ENCODE measurements around the gene HCRTR1.

The HCRTR1 gene

DNA sequence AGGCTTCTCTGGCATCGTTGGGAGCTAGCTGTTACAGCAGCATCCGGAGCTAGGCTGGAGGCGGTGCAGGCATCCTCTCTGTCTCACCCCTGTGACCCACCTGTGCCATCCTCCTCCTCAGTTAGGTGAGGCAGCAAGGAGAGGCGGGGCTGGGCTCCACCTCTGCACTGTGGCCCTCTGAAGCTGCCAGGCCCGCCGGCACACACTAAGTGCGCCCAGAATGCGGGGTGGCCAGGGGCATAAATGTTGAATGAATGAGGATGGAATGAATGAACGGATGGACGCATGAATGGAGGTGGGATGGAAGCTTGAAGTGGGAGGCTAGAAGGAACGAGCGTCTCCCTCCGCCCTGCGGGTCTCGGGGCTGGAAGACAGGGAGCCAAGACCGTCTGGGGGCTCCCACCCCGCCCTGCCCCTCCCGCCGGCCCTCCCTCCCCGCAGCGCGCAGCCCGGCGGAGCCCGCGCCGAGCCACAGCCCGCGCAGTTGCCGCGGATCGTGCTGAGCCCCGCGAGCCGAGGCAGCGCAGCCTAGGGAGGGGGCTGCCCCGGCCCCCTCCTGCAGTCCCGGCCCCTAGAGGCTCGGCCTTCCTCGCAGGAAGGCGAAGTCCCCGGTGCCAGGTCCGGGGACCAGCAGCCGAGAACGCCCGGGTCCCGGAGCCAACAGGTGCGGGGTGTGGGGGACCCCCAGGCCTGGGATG, at the start of gene HCRTR1:
Gene HCRTR1, plus strand, starts transcription at position 472 of the 698 bp plus-strand sequence. CDS start 1,504 bp downstream, outside the sequence.
- DNase-seq = no peak

DNA sequence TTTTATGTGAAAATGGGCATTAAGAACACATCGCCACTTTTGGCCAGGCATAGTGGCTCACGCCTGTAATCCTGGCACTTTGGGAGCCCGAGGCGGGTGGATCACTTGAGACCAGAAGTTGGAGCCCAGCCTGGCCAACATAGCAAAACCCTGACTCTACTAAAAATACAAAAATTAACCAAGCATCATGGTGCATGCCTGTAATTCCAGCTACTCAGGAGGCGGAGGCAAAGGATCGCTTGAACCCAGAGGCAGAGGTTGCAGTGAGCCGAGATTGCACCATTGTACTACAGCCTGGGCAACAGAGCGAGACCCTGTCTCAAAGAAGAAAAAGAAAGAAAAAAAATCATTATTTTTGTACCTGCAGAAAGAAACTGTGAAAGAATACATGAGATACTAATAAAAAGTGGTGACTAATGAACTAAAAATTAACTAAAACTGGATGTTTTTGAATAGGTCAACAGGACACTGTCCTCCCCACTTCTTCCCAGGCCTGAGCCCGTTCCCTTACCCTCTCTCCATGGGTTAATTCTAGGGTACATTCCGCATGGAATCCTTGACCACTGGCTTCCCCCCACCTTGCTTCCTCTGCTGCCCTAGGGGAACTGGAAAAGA, 49.4 kb upstream of the HCRTR1 start:
- peak; percentile 54 for DNase-seq

DNA sequence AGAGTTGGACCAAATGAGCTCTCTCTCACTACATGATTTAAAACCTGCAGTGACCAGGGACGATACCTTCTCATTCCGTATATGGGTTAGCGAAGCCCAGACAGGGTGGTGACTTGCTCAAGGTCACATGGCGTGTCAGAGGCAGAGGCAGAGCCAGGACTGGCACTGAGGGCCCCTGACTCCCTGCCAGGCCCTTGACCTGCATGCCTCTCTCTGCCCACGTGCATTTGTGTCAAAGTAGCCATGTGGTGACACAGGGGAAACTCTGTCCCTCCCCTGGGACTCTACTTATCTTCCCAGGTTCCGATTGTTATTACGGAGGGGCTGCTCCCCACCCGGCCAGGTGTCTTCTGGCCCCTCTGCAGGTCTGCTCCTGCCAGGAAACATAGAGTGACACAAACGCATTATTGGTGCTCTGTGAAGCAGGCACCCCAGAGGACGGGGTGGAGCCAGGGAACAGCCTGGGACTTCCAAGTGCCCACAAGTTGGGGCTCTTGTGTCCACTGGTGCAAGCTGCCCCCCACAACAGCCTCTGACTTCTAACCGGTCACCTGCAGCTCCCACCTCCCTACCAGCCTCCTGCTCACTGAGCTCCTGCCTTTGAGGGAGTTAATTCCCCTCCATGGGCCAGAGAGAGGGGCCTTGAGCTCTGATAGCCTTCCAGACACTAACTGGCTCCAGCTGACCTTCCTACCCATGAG, 48.4 kb upstream of the HCRTR1 start:
- DNase-seq = no peak

DNA sequence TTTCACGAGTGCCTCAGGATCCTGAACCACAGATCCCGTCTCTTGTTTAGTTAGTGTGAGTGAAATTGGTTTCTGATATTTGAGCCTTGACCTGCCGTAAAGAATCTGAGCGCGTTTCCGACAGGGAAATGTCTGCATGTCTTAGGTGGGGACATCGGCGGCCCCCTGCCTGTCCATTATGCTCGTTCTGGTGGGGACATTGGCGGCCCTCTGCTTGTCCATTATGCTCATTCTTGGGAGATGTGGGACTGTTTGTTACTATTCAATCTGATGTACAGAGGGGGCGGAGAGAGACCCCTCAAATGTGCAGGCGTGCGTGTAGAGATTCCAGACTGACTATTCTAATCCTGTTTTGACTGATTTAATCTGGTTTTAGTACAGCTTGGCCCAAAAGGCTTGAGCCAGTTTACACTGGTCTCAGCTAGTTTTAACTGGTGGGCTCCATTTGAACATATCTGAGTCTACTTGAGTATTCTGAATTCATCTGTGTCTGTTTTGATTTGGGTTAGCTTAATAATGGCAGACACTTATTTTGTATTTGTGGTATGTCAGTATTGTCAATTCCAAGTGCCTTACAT, 47.8 kb upstream of the HCRTR1 start:
- DNase-seq = no peak

DNA sequence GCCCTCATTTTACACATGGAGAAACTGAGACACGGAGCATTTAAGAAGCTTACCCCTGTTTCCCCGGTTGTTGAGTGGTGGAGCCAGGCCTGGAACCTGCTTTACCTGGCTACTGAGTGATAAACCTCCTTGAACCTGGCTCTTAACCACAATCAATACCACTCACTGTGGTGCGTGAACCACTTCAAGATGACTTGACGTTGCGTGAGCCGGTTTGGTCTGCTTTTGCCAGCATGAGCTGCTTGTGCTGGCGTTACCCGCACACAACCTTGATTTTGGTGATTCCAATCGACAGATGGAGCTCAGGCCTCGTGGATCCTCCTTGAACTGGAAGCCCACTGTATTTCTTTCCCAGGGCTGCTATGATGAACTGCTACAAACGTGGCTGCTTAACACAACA, 47.3 kb upstream of the HCRTR1 start:
- DNase-seq = no peak

DNA sequence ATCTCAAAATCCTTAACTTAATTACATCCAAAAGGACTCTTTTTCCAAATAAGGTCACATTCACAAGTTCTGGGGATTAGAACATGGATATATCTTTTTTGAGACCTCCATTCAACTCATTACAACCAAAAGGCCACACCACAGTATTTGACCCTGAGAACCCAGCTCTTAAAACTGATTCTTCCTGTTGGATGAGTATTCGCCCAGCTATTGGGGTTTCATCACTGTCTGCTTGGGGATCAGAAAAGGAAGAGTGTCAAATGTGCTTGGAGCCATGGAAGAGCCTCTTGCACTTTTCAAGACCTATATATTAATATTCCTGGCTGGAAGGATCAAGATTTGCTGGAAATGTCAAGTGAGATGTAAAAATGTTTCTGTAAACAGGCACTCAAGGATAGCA, 46.6 kb upstream of the HCRTR1 start:
- DNase-seq = no peak

DNA sequence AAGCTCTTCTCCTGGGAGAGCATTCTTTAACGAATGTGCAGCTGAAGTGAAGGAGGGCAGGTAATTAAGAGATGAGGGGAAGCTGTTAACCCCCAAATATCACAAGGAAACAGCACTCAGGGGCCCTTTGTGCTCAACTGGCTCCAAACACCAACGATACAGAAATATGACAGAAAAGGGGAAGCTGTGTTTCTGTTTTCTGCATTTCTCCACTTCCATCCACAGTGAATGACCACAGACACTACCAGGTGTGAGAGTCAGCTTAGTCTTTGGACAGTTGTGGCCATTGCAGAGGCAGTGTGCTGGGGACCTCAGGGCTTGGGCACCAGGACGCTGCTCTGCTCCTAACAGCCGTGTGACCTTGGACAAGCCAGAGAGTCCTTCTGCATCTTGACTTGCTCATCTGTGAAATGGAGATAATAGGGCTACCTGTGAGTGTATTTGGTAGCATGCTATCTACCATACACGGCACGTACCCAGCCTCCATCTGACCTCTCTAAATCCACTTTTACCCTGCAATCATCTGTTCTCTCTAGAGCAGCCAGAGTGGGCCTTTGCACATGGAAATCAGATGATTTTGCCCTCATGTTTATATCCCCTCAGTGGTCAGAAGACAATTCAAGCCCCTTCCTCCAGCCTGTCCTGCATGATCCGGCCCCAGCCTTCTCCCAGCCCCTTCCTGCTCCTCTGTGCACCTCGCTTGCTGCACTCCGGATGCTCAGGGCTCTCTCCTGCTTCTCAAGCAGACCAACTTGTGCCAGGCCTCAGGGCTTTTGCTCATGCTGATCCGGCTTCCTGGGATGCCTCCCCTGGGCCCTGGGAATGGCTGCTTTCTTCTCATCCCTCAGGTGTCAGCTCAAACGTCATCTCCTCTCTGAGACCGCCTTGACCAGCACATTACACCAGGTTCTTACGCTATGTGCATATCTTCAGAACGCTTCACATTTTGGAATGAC, 45.9 kb upstream of the HCRTR1 start:
- DNase-seq = no peak

DNA sequence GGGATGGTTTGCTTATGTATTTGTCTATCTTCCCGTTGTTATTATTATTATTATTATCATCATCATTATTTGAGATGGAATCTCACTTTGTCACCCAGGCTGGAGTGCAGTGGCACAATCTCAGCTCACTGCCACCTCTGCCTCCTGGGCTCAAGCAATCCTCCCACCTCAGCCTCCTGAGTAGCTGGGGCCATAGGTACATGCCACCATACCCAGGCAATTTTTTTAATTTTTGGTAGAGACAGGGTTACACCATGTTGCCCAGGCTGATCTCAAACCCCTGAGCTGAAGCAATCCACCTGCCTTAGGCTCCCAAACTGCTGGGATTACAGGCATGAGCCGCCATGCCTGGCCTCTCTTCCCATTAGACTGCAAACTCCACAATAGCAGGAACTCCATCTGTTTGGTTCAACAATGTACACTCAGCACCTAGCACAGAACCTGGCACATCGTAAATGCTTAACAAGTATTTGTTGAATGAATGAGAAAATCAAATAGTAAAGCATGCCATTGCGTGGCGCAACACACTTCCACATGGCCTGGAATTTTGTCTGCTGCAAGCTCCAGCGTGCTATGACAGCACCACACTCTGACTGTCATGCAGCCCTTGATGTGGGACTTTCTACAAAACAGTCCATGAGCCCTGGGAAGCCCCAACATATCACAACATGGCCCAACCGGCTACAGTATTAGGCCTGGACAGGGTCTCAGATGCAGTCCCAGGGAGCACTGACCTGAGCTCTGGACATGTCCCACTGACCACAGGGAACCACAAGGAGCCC, 45.0 kb upstream of the HCRTR1 start:
- DNase-seq = no peak

DNA sequence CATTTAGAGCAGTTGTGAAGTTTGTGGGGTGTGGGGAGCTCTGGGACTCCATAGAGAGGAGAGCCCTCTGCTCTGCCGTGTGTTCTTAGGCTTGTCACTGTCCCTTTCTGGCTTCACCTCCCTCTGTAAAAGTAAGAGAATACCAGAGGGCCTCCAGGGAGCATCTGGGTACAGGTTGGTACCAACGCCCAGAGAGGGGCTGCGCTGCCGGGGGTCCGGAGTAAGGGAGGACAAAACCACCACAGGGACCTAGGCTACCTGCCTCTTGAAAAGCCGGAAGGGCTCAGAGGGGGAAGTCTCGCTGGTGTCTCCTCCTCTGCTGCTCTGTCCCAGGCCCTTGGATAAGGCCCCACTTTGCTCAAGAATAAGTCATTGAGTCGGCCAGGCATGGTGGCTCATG, 44.2 kb upstream of the HCRTR1 start:
- no peak for DNase-seq

DNA sequence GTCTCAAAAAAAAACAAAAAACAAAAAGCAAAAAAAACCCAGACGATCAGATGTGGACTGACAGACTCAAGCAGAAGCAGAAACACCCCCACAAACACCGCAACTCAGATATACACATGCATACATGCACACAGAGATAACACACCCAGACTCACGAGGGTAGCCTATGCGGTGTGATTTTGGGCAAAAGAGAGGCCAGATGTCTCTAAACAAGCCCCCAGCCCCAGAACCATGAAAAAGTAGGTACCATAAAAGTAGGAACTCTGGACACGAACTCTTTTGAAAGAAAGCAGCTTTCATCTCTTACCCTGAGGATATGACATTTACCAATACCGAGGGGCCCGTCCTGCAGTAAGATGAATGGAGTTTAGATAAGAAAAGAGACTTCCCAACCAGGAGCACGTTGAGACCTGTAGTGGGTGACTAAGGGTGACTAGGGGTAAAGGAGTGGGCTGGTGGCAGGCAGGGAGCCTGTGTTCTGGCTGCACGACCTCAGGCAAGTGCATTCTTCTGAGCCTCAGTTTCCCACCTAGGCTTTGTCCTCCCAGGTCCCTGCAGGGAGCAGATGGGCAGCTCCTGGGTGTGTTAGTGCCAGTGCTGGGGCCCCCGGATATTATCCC, 42.6 kb upstream of the HCRTR1 start:
- no peak for DNase-seq

DNA sequence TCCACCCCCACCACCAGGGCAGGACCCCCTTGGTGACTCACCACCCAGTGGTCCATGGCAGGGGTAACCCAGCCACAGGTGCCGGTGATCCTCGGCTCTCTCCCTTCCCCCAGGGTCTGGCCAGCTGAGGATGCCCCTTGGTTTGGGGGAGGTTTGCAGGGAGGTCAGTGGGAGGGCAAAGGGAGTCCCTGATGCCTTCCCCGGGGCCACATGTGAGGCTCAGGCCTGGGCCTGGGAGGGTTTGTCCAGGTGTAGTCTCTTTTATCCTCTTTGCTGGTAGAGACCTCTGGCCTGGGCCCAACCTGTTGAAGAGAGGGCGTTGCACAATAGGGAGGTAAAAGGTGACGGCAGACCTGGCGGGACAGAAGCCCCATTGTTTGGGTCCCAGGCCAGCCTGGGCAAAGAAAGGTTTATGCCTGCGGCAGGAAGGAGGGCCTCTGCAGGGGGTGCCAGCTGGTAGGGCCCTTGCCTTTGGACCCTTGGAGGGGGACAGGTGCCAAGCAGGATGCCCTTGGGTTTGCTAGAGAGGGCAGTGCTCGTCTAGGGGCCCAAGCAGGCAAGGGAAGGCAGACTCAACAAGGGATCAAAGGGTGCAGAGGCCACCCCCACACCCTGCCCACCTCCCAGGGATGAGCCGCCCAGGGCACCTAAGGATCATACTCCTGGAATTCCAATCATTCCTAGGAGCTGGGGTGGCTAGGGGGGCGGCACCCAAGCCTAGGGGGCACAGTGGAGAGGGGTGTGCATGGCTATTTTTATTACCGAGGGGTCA, 41.9 kb upstream of the HCRTR1 start:
- DNase-seq = no peak

DNA sequence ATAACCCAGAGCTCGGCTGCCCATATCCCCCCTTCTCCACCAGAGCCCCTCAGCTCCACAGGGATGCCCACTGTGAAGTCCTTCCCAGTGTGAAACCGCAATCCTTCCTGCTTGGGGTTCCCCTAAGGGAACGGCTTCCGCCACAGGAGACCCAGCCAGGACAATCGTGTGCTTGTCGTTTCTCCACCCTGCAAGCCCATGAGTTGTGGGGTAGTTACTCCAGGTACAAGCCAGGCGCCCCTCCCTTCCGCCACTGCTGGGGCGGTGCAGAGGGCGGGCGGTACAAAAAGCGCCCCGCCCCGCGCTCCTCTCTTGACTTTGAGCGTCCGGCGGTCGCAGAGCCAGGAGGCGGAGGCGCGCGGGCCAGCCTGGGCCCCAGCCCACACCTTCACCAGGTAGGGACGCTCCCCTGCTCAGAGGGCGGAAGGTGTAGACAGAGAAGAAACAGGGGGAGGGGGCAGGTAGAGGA, 41.3 kb upstream of the HCRTR1 start, which contains the start of gene TINAGL1:
Gene TINAGL1, plus strand, starts transcription at position 315 of the 469 bp plus-strand sequence. CDS start 634 bp downstream, outside the sequence.
- peak; percentile 46 for DNase-seq

DNA sequence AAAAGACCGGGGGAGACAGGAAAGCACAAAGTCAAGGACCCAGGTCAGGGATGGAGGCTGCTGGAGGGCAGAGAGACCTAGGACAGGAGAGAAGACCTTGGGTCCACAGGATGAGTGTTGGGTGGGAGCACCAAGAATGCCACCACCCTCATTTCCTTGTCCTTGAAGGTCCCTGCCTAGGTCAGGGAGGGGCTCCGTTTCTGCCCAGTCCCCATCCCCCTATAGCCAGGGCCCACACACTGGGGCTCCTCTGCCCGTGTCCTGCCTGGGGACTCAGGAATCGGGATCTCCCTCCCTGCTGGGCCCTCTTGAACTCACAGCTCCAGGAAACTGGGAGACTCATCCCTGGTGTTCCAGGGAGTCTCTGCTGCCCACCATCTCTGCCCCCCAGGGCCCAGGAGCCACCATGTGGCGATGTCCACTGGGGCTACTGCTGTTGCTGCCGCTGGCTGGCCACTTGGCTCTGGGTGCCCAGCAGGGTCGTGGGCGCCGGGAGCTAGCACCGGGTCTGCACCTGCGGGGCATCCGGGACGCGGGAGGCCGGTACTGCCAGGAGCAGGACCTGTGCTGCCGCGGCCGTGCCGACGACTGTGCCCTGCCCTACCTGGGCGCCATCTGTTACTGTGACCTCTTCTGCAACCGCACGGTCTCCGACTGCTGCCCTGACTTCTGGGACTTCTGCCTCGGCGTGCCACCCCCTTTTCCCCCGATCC, 40.6 kb upstream of the HCRTR1 start:
- no peak for DNase-seq

DNA sequence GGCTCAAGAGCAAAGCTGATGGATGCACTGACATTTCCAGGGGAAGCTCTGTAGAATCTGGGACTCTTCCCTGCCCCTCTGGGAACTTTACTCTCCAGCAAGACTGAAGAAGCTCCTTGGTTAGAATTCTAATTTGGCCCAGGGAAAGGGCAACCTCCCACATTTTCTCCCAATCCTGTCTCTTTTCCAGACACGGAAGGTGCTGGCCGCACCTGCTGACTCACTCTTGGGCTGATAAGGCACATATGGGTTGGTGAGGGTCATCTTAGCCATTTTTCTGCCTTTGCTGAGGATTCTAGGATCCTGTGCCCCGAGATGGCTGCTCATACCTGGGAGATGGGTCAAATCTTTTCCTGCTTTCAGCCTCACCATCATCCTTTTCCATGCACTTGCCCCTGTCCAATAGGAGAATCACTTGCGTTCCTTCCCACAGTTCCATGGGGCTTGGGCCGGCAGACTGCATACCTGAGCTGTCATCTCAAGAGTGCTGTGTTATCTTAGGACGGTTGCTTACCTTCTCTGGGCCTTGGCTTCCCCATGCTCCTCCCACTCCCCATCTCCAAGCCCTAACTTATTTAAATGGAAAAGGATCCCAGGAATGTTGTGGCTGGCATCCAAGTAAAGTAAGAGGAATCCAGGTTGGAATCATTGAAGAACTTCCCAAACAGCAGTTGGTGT, 39.8 kb upstream of the HCRTR1 start:
- peak; percentile 71 for DNase-seq

DNA sequence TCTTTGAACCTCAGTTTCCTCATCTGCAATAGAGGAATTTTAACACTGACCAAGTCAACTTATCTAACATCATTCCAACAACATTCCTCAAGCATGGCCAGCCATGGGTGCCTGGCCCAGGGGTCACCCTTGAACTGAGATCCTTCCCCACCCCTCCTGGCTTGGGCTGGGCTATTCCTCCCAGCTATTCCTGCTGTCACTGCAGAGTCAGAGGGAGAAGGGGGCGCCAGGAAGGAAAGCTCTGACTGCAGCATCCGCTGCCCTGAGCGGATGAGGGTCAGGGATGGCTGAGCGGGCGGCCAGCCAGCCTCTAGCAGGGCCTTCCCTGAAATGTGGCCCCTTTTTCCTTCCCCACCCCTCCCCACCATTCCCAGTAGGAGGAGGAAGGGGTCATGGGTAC, 38.1 kb upstream of the HCRTR1 start:
- peak; percentile 59 for DNase-seq

DNA sequence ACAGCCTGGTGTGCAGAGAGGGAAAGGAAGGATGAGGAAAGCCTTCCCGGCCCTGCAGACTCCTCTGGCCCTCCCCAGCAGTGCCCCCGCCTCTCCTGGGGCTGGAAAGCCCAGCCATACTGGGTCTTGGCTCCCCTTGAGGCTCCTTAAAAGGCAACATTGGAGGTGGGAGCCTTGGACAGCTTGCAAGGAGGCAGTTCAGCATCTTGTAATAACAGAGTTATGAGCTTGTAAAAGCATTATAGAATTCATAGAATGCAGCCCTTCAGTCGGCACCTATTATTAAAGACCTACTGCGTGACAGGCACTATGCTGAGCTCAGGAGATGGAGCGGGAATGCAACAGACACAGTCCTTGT, 37.0 kb upstream of the HCRTR1 start:
- DNase-seq = no peak

DNA sequence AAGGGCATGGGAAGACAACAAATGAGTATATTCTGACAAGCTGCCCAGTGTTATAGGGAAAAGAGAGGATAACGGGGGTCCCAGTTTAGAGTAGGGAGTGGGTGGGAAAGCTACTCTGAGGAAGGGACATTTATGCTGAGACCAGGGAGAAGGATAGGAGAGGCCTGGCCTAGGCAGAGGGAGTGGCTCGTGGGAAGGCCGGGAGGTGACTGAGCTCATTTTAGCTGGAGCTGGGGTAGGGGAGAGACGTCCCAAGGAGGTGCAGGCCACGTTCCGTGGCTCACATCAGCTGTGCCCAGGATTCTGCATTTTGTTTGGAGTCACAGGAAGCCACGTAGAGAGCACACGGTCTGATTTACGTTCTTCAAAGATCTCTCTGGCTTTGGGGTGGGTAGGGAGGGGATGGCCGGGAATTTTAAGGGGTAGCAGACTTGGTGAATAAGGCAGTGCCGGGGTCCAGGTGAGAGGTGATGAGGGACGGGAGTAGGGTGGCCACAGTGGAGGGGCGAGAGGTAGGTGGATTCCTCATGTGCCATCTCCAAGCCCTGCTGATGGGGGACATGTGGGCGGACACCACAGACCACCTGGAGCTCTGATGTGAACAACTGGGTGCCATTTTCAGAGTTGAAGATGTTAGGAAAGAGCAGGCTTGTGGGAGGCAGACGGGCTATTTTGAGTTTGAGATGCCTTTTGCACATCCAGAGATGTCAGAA, 36.4 kb upstream of the HCRTR1 start:
- no peak for DNase-seq

Data from kidney glomerular epithelial cell (primary cell).